SIG-M5 treated with dmso at 0.1 percent for 504 hours (cell line): ENCODE results near the gene PLEKHB1.
"Not testable (repeated sequence)": the region's sequence is repeated elsewhere in the genome, so short reads cannot be mapped to it uniquely, and the experiment has no call there.

Experiments
- DNase-seq: peaks from one replicate; lab custom pipeline; 2025; ENCODE audit not compliant: unreplicated experiment; lab: John Stamatoyannopoulos, UW

Gene PLEKHB1

DNA sequence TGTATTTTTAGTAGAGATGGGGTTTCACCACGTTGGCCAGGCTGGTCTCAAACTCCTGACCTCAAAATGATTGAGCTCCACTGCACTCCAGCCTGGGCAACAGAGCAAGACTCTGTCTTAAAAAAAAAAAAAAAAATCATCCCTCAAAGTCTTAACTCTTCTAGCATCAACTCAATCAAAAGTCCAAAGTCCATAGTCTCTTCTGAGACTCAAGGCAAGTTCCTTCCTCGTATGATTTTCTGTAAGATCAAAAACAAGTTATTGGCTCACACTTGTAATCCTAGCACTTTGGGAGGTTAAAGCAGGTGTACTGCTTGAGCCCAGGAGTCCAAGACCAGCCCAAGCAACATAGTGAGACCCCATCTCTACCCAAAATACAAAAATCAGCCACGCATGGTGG, 24.4 kb downstream of the PLEKHB1 start:
- DNase-seq, result no peak

GRCh38 chr11:73671701-73672100, 25.3 kb downstream of the PLEKHB1 start:
- DNase-seq, result no peak

DNA sequence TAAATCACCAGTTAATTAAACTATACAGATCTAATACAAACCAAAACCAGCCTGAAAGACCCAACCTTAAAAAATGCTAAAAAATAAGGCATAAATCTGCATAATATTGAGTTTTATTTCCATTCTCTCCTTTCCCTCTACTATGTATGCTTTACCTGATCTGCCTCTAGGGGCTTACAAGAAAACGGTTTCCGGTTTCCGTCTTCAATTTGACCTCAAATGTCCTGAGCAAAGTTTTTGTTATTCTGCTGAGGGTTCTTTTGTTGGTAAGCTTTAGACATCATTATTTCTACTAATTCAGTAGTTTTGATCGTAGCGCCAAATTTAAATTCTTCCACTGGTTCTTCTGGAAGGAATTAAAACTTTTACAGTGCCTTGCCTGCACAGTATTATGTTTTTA, 30.2 kb downstream of the PLEKHB1 start:
- not testable (repeated sequence) for DNase-seq

- no peak for DNase-seq
Observed at GRCh38 chr11:73680687-73681086, 34.3 kb downstream of the PLEKHB1 start.

GRCh38 chr11:73693899-73694525, 47.6 kb downstream of the PLEKHB1 start:
- no peak for DNase-seq

- DNase-seq, result no peak
Observed at GRCh38 chr11:73705053-73705452, 58.7 kb downstream of the PLEKHB1 start.

DNA sequence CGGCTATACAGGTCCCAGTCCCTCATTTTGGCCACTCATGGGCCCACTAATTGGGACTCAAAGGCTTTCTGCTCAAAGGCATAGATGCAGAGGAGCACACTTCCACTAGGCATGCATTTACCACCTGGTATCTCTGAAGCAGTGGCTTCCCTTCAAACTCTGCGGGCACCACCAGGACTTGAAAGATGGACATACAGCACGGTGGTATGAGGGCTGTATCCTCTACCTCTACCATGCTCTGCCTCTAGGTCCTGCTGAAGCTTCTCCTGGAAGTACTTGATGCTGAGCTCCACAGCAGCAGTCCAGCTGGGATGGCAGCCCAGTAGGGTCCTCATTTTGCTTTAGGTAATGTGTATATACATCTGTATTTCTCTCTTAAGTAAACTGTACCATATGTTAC, 64.6 kb downstream of the PLEKHB1 start:
- no peak for DNase-seq
